GM23338 (cell line): ENCODE data around the gene GEMIN8. TPM values are rescaled to one million over a fixed set of nuclear protein-coding genes. Genes with fewer than 3 reads are reported as not detected.

Source experiments
- ATAC-seq: fragments of 200-7000 bp; cut with Tn5 transposase; 3 replicates; pipeline ENCODE4 v1.9.1; 2020
- DNase-seq: peaks from one replicate; pipeline ENCODE4 v3.0.0-alpha.2; 2015; ENCODE audit warnings: low spot score
- H2AFZ ChIP-seq: fragments of 200-600 bp; sonication (generic); 2 replicates; pipeline ENCODE4 v1.8.0; 2016; ENCODE audit warnings: antibody characterized with exemption, mild to moderate bottlenecking, moderate library complexity
- H3F3A ChIP-seq: fragments of 200-600 bp; sonication (generic); replicated peaks from 2 replicates; pipeline ENCODE4 v1.8.0; 2017; ENCODE audit warnings: antibody characterized with exemption, mixed run types, low read depth
- H3K27ac ChIP-seq: fragments of 200-600 bp; sonication (generic); 2 replicates; pipeline ENCODE4 v1.6.1; 2016; ENCODE audit warnings: low read depth
- H3K27me3 ChIP-seq: fragments of 200-600 bp; sonication (generic); 2 replicates; pipeline ENCODE4 v1.8.0; 2016; ENCODE audit warnings: mild to moderate bottlenecking, mixed run types, moderate library complexity; ENCODE audit not compliant: insufficient read depth
- H3K36me3 ChIP-seq: fragments of 200-600 bp; sonication (generic); 2 replicates; pipeline ENCODE4 v1.8.0; 2016; ENCODE audit warnings: mild to moderate bottlenecking; ENCODE audit not compliant: insufficient read depth
- H3K4me1 ChIP-seq: fragments of 200-600 bp; sonication (generic); 2 replicates; pipeline ENCODE4 v1.8.0; 2016; ENCODE audit warnings: mild to moderate bottlenecking, moderate library complexity; ENCODE audit not compliant: insufficient read depth
- H3K4me2 ChIP-seq: fragments of 200-600 bp; sonication (generic); 2 replicates; pipeline ENCODE4 v1.7.1; 2017; ENCODE audit warnings: mixed run types
- H3K4me3 ChIP-seq: fragments of 200-600 bp; sonication (generic); 2 replicates; pipeline ENCODE4 v1.6.1; 2016; ENCODE audit warnings: mixed run types
- H3K79me2 ChIP-seq: fragments of 200-600 bp; sonication (generic); replicated peaks from 2 replicates; pipeline ENCODE4 v1.8.0; 2017; ENCODE audit warnings: mild to moderate bottlenecking; ENCODE audit not compliant: insufficient read depth
- H3K9me2 ChIP-seq: fragments of 200-600 bp; sonication (generic); 2 replicates; pipeline ENCODE4 v1.8.0; 2017; ENCODE audit not compliant: insufficient read depth
- H4K20me1 ChIP-seq: fragments of 200-600 bp; sonication (generic); replicated peaks from 2 replicates; pipeline ENCODE4 v1.8.0; 2017; ENCODE audit warnings: mild to moderate bottlenecking; ENCODE audit not compliant: insufficient read depth
- H3K27ac Mint-ChIP-seq: 2 replicates; pipeline ENCODE4 v1.8.0; 2020; ENCODE audit warnings: inconsistent platforms, mild to moderate bottlenecking, moderate library complexity, mixed read lengths
- H3K27me3 Mint-ChIP-seq: 3 replicates; pipeline ENCODE4 v1.8.0; 2022; ENCODE audit warnings: low read depth, mild to moderate bottlenecking, moderate library complexity, mixed read lengths, inconsistent platforms; ENCODE audit not compliant: insufficient read depth, poor library complexity
- H3K36me3 Mint-ChIP-seq: 3 replicates; pipeline ENCODE4 v1.8.0; 2021; ENCODE audit warnings: low read depth, mild to moderate bottlenecking, inconsistent platforms, moderate library complexity, mixed read lengths
- H3K4me1 Mint-ChIP-seq: 3 replicates; pipeline ENCODE4 v1.8.0; 2020; ENCODE audit warnings: mild to moderate bottlenecking, inconsistent platforms, mixed read lengths
- H3K4me3 Mint-ChIP-seq: 3 replicates; pipeline ENCODE4 v1.8.0; 2021; ENCODE audit warnings: moderate library complexity, mild to moderate bottlenecking, inconsistent platforms, mixed read lengths
- H3K9me3 Mint-ChIP-seq: 3 replicates; pipeline ENCODE4 v1.8.0; 2020; ENCODE audit warnings: moderate library complexity, mild to moderate bottlenecking, inconsistent platforms, mixed read lengths
- CREB1 ChIP-seq: fragments of 250-450 bp; sonication (Bioruptor Pico); IDR thresholded peaks from 2 replicates; pipeline ENCODE4 v1.5.0; 2020; ENCODE audit warnings: low read depth, mild to moderate bottlenecking, moderate library complexity
- ETS1 ChIP-seq: IDR thresholded peaks from 2 replicates; pipeline ENCODE4 v1.6.1; 2016; ENCODE audit warnings: antibody characterized with exemption
- EZH2 ChIP-seq: fragments of 200-600 bp; sonication (generic); IDR thresholded peaks from one replicate; pipeline ENCODE4 v1.8.0; 2017; ENCODE audit warnings: antibody characterized with exemption, mild to moderate bottlenecking, low read depth; ENCODE audit not compliant: unreplicated experiment
- EZH2phosphoT487 ChIP-seq: fragments of 200-600 bp; sonication (generic); IDR thresholded peaks from one replicate; pipeline ENCODE4 v1.8.1; 2018; ENCODE audit warnings: antibody characterized with exemption; ENCODE audit not compliant: unreplicated experiment
- NANOG ChIP-seq: IDR thresholded peaks from 2 replicates; pipeline ENCODE4 v1.6.1; 2016; ENCODE audit warnings: antibody characterized with exemption, borderline replicate concordance
- POLR2AphosphoS5 ChIP-seq: IDR thresholded peaks from 2 replicates; pipeline ENCODE4 v1.6.1; 2016; ENCODE audit warnings: antibody characterized with exemption, low read depth
- STAT1 ChIP-seq: IDR thresholded peaks from one replicate; pipeline ENCODE4 v1.6.1; 2016; ENCODE audit warnings: antibody characterized with exemption; ENCODE audit not compliant: unreplicated experiment
- ZNF331 ChIP-seq: fragments of 250-450 bp; sonication (Bioruptor Pico); IDR thresholded peaks from 2 replicates; pipeline ENCODE4 v1.5.0; 2020; ENCODE audit warnings: low read depth, mild to moderate bottlenecking, moderate library complexity
- ZNF462 ChIP-seq: fragments of 250-450 bp; sonication (Bioruptor Pico); IDR thresholded peaks from 2 replicates; pipeline ENCODE4 v1.5.0; 2020; ENCODE audit warnings: mild to moderate bottlenecking, moderate library complexity
- polyA plus RNA-seq: library from polyadenylated mRNA; unstranded; fragments of >200 nt; fragmentation: Nextera tagmentation; extraction: Ambion mirVana; gene quantifications from 2 replicates; pipeline ENCODE4 v1.2.1, GENCODE V29; 2016
- total RNA-seq: library from RNA; depleted of rRNA; stranded (reverse); fragments of >200 nt; shearing (Covaris generic); gene quantifications from 2 replicates; pipeline ENCODE4 v1.2.3, GENCODE V29; 2014
- TF ChIP-seq, protein P1 (sequence below), 2 experiments: fragments of 200-600 bp in 1 of 2; sonication (generic) in 1 of 2; conservative IDR thresholded peaks; 2 replicates each; pipeline versions ENCODE4 v1.5.1 to v1.6.1; 2016 to 2017; ENCODE audit warnings: antibody characterized with exemption in 2 of 2, low read depth in 2 of 2, mild to moderate bottlenecking in 2 of 2, moderate library complexity in 1 of 2
- TF ChIP-seq, protein P2 (sequence below): IDR thresholded peaks from one replicate; pipeline ENCODE4 v1.6.1; 2018; ENCODE audit warnings: antibody characterized with exemption; ENCODE audit not compliant: unreplicated experiment

GEMIN8 gene
- total and polyA plus RNA-seq, 2 experiments from 2014 or later: 16.5 to 19.9 TPM

DNA sequence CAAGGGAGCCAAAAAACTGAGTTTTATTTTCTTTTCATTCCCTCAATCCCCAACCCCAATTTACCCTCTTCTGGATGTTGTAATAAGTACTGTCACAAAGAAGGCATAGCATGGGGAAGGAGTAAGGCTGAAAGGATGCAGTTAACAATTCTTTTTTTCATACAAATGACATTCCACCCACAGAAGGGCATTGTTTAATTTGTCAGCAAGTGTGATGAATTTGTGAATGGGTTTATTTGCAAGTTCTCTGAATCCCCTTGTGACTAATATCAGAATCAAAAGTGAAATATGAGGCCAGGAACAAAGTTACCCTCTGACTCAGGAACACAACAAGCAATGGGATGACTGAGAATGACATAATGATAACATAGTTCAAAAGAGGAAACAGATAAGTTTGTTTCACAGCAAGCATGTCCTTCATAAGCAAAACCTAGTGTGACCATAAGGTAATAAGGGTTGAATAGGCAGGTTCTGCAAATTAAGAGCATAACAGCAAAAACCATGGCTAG is 2.1 kb downstream of the GEMIN8 start:
- H3K36me3 ChIP-seq: no peaks in the 10 kb centered on the region
- peaks cover 2% of the 10 kb centered on the region for H3K27me3 Mint-ChIP-seq
- TF ChIP-seq, protein P1, sequence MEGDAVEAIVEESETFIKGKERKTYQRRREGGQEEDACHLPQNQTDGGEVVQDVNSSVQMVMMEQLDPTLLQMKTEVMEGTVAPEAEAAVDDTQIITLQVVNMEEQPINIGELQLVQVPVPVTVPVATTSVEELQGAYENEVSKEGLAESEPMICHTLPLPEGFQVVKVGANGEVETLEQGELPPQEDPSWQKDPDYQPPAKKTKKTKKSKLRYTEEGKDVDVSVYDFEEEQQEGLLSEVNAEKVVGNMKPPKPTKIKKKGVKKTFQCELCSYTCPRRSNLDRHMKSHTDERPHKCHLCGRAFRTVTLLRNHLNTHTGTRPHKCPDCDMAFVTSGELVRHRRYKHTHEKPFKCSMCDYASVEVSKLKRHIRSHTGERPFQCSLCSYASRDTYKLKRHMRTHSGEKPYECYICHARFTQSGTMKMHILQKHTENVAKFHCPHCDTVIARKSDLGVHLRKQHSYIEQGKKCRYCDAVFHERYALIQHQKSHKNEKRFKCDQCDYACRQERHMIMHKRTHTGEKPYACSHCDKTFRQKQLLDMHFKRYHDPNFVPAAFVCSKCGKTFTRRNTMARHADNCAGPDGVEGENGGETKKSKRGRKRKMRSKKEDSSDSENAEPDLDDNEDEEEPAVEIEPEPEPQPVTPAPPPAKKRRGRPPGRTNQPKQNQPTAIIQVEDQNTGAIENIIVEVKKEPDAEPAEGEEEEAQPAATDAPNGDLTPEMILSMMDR (conservative IDR thresholded peaks at IDR 0.05; ENCODE audit: low read depth in 2 of 2): no peak
- no peak for TF ChIP-seq ETS1
- TF ChIP-seq CREB1 (CRISPR knock-in tag): no peak
- TF ChIP-seq EZH2: no peak
- no peak for TF ChIP-seq EZH2phosphoT487
- no peak for TF ChIP-seq ZNF462 (CRISPR knock-in tag)
- no peak for TF ChIP-seq STAT1
- TF ChIP-seq POLR2AphosphoS5: no peak
- TF ChIP-seq, protein P2, sequence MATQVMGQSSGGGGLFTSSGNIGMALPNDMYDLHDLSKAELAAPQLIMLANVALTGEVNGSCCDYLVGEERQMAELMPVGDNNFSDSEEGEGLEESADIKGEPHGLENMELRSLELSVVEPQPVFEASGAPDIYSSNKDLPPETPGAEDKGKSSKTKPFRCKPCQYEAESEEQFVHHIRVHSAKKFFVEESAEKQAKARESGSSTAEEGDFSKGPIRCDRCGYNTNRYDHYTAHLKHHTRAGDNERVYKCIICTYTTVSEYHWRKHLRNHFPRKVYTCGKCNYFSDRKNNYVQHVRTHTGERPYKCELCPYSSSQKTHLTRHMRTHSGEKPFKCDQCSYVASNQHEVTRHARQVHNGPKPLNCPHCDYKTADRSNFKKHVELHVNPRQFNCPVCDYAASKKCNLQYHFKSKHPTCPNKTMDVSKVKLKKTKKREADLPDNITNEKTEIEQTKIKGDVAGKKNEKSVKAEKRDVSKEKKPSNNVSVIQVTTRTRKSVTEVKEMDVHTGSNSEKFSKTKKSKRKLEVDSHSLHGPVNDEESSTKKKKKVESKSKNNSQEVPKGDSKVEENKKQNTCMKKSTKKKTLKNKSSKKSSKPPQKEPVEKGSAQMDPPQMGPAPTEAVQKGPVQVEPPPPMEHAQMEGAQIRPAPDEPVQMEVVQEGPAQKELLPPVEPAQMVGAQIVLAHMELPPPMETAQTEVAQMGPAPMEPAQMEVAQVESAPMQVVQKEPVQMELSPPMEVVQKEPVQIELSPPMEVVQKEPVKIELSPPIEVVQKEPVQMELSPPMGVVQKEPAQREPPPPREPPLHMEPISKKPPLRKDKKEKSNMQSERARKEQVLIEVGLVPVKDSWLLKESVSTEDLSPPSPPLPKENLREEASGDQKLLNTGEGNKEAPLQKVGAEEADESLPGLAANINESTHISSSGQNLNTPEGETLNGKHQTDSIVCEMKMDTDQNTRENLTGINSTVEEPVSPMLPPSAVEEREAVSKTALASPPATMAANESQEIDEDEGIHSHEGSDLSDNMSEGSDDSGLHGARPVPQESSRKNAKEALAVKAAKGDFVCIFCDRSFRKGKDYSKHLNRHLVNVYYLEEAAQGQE: no peak
- TF ChIP-seq NANOG: no peak
- TF ChIP-seq ZNF331 (CRISPR knock-in tag): no peak
- H3K4me3 ChIP-seq: no peak overlapping the region
- H3K79me2 ChIP-seq: peaks cover 22% of the 10 kb centered on the region
- H3K36me3 Mint-ChIP-seq: peaks cover 2% of the 10 kb centered on the region; the same call in 1 of the 3 replicates
- no peaks in the 10 kb centered on the region for H3F3A ChIP-seq
- no peaks in the 10 kb centered on the region for H3K9me2 ChIP-seq
- H3K4me3 Mint-ChIP-seq: no peak overlapping the region
- ATAC-seq (no peak), DNase-seq (no peak)
- H3K4me1 Mint-ChIP-seq: peaks cover 34% of the 10 kb centered on the region
- peak overlapping the region; percentile 45 for H3K4me2 ChIP-seq
- peaks cover 28% of the 10 kb centered on the region for H3K4me1 ChIP-seq
- H4K20me1 ChIP-seq: no peaks in the 10 kb centered on the region
- H3K27ac Mint-ChIP-seq: no peak overlapping the region
- H2AFZ ChIP-seq: no peak overlapping the region
- no peaks in the 10 kb centered on the region for H3K27me3 ChIP-seq
- H3K9me3 Mint-ChIP-seq: no peaks in the 10 kb centered on the region
- H3K27ac ChIP-seq: no peak overlapping the region
